Neural cell (in vitro differentiated cells): ENCODE measurements around the gene POMT1.

Source experiments
- EP300 ChIP-seq: fragments of 450-650 bp; conservative IDR thresholded peaks from 2 replicates; pipeline ENCODE4 v1.6.1; 2014; ENCODE audit warnings: antibody characterized with exemption, mild to moderate bottlenecking, moderate library complexity; ENCODE audit not compliant: poor library complexity, severe bottlenecking
- EZH2 ChIP-seq: fragments of 200-600, 300-800 bp; shearing (Covaris generic), sonication (generic); IDR thresholded peaks from 2 replicates; pipeline ENCODE4 v1.6.1; 2014; ENCODE audit warnings: antibody characterized with exemption, low read length, borderline replicate concordance, mild to moderate bottlenecking; ENCODE audit not compliant: insufficient read depth, poor library complexity, severe bottlenecking
- MXI1 ChIP-seq: fragments of 450-650 bp; conservative IDR thresholded peaks from 2 replicates; pipeline ENCODE4 v1.6.1; 2014; ENCODE audit warnings: antibody characterized with exemption, mild to moderate bottlenecking; ENCODE audit not compliant: poor library complexity, severe bottlenecking
- POLR2AphosphoS5 ChIP-seq: IDR thresholded peaks from 2 replicates; pipeline ENCODE4 v1.6.1; 2012
- RAD21 ChIP-seq: fragments of 450-650 bp; conservative IDR thresholded peaks from 2 replicates; pipeline ENCODE4 v1.6.1; 2014; ENCODE audit warnings: antibody characterized with exemption, mild to moderate bottlenecking, moderate library complexity
- TAF1 ChIP-seq: IDR thresholded peaks from 2 replicates; pipeline ENCODE4 v1.6.1; 2012; ENCODE audit warnings: low read depth
- TF ChIP-seq, protein P1 (sequence below): fragments of 450-650 bp; IDR thresholded peaks from 2 replicates; pipeline ENCODE4 v1.5.1; 2014; ENCODE audit warnings: antibody characterized with exemption, mild to moderate bottlenecking, moderate library complexity; ENCODE audit not compliant: poor library complexity, severe bottlenecking
- TF ChIP-seq, protein P2 (sequence below): IDR thresholded peaks from 2 replicates; pipeline ENCODE4 v1.6.1; 2012; ENCODE audit warnings: borderline replicate concordance

DNA sequence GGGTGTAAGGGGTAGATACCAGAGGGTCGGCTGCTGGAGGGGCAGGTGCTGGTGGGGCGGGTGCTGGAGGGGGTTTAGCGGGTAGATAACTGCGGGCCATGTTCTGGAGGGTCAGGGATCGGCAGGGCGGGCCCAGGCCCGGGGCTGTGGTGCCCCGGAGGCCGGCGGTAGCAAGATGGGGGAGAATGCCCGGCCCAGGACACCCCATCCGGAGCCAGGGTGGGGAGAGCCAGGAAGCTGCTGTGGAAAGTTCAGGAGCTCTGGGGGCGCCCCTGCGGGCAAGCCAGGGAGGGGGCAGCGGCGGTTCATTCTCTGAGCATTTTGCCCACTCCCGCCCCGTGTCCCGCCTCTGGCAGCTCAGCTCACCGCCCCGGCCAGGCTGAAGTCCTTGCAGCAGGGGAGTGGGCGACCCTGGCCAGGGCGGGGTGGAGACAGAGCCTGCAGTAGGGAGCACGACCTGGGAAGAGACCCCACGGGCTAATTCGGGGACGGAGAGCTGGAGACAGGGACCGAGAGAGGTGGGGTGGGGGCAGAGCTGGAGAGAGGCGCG, 43.1 kb downstream of the POMT1 start:
- TF ChIP-seq, protein P1, sequence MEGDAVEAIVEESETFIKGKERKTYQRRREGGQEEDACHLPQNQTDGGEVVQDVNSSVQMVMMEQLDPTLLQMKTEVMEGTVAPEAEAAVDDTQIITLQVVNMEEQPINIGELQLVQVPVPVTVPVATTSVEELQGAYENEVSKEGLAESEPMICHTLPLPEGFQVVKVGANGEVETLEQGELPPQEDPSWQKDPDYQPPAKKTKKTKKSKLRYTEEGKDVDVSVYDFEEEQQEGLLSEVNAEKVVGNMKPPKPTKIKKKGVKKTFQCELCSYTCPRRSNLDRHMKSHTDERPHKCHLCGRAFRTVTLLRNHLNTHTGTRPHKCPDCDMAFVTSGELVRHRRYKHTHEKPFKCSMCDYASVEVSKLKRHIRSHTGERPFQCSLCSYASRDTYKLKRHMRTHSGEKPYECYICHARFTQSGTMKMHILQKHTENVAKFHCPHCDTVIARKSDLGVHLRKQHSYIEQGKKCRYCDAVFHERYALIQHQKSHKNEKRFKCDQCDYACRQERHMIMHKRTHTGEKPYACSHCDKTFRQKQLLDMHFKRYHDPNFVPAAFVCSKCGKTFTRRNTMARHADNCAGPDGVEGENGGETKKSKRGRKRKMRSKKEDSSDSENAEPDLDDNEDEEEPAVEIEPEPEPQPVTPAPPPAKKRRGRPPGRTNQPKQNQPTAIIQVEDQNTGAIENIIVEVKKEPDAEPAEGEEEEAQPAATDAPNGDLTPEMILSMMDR = no peak
- TF ChIP-seq POLR2AphosphoS5 (no peak), EP300 (no peak), RAD21 (no peak), EZH2 (no peak), MXI1 (no peak), TAF1 (no peak)
- TF ChIP-seq, protein P2, sequence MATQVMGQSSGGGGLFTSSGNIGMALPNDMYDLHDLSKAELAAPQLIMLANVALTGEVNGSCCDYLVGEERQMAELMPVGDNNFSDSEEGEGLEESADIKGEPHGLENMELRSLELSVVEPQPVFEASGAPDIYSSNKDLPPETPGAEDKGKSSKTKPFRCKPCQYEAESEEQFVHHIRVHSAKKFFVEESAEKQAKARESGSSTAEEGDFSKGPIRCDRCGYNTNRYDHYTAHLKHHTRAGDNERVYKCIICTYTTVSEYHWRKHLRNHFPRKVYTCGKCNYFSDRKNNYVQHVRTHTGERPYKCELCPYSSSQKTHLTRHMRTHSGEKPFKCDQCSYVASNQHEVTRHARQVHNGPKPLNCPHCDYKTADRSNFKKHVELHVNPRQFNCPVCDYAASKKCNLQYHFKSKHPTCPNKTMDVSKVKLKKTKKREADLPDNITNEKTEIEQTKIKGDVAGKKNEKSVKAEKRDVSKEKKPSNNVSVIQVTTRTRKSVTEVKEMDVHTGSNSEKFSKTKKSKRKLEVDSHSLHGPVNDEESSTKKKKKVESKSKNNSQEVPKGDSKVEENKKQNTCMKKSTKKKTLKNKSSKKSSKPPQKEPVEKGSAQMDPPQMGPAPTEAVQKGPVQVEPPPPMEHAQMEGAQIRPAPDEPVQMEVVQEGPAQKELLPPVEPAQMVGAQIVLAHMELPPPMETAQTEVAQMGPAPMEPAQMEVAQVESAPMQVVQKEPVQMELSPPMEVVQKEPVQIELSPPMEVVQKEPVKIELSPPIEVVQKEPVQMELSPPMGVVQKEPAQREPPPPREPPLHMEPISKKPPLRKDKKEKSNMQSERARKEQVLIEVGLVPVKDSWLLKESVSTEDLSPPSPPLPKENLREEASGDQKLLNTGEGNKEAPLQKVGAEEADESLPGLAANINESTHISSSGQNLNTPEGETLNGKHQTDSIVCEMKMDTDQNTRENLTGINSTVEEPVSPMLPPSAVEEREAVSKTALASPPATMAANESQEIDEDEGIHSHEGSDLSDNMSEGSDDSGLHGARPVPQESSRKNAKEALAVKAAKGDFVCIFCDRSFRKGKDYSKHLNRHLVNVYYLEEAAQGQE = no peak
